Thyroid gland (tissue), 4 donors: ENCODE data around the gene NDEL1.

Source experiments
- POLR2A ChIP-seq, 2 donors: fragments of 450-650 bp; IDR thresholded peaks; one replicate each; pipeline ENCODE4 v1.6.1; 2017; ENCODE audit warnings: antibody characterized with exemption in 2 of 2, mild to moderate bottlenecking in 2 of 2, moderate library complexity in 1 of 2
- TF ChIP-seq, protein P1 (sequence below), 6 experiments: fragments of 200-600 bp in 3 of 6; fragments of 450-650 bp in 3 of 6; sonication (generic) in 3 of 6; IDR thresholded peaks; one replicate each; pipeline ENCODE4 v1.5.1; 2016 to 2019; ENCODE audit warnings: antibody characterized with exemption in 6 of 6, mild to moderate bottlenecking in 2 of 6, inconsistent platforms in 1 of 6, moderate library complexity in 1 of 6

DNA sequence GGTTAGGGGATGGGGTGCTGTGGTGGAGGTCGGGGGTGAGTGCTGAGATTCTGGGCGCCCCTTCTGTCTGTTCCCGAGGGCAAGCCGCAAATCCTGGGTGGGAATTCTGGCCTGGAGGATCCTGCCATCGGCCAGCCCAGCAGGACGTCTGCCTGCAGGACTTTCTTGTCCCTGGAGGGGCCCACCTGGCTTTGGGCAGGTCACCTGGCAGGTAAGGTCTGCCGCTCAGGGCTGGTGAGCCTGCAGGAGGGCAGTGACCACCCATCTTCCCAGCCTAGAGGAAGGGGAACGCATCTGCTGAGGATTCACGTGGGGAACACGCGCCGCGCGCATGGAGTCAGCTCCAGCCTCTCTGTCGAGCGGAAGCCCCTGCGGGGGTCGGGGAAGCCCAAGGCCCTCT is 43.4 kb upstream of the NDEL1 start:
- TF ChIP-seq, protein P1, sequence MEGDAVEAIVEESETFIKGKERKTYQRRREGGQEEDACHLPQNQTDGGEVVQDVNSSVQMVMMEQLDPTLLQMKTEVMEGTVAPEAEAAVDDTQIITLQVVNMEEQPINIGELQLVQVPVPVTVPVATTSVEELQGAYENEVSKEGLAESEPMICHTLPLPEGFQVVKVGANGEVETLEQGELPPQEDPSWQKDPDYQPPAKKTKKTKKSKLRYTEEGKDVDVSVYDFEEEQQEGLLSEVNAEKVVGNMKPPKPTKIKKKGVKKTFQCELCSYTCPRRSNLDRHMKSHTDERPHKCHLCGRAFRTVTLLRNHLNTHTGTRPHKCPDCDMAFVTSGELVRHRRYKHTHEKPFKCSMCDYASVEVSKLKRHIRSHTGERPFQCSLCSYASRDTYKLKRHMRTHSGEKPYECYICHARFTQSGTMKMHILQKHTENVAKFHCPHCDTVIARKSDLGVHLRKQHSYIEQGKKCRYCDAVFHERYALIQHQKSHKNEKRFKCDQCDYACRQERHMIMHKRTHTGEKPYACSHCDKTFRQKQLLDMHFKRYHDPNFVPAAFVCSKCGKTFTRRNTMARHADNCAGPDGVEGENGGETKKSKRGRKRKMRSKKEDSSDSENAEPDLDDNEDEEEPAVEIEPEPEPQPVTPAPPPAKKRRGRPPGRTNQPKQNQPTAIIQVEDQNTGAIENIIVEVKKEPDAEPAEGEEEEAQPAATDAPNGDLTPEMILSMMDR (IDR thresholded peaks at IDR 0.05): no peak
- no peak for TF ChIP-seq POLR2A (IDR thresholded peaks at IDR 0.05)
